ENCODE data around the gene SLC13A1.
A peak's percentile ranks its signal among the peaks of the same experiment; 100 is the strongest.

The SLC13A1 gene

GRCh38 chr7:123216825-123217224, 17.1 kb upstream of the SLC13A1 start:
- H3K4me3 ChIP-seq (ENCODE audit: low read length), result no peak overlapping the region
- no peaks in the 10 kb centered on the region for H3K4me1 ChIP-seq (ENCODE audit: control insufficient read depth, insufficient read depth, low read length)
- peaks cover 16% of the 10 kb centered on the region for H3K9me3 ChIP-seq (ENCODE audit: control insufficient read depth, low read length)
- no peaks in the 10 kb centered on the region for H3K27me3 ChIP-seq (replicated peaks; ENCODE audit: control insufficient read depth, insufficient read depth, low read length)
- H3K36me3 ChIP-seq (ENCODE audit: control insufficient read depth, insufficient read depth, low read length, severe bottlenecking), result no peaks in the 10 kb centered on the region
- DNase-seq (ENCODE audit: low read depth), result no peak
- no peak overlapping the region for H3K9ac ChIP-seq (ENCODE audit: low read length)

DNA sequence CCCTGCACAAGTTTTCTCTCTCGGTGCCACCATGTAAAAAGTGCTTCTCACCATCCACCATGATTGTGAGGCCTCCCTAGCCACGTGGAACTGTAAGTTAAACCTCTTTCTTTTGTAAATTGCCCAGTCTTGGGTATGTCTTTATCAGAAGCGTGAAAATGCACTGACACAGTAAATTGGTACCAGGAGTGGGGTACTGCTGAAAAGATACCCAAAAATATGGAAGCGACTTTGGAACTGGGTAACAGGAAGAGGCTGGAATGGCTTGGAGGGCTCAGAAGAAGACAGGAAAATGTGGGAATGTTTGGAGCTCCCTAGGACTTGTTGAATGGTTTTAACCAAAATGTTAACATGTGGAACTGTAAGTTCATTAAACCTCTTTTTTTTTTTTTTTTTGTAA, 15.6 kb upstream of the SLC13A1 start:
- H3K9ac ChIP-seq (ENCODE audit: low read length), result no peak overlapping the region
- no peak for DNase-seq (ENCODE audit: low read depth)
- H3K27me3 ChIP-seq (replicated peaks; ENCODE audit: control insufficient read depth, insufficient read depth, low read length), result no peaks in the 10 kb centered on the region
- no peak overlapping the region for H3K4me3 ChIP-seq (ENCODE audit: low read length)
- no peaks in the 10 kb centered on the region for H3K4me1 ChIP-seq (ENCODE audit: control insufficient read depth, insufficient read depth, low read length)
- peaks cover 16% of the 10 kb centered on the region for H3K9me3 ChIP-seq (ENCODE audit: control insufficient read depth, low read length)
- no peaks in the 10 kb centered on the region for H3K36me3 ChIP-seq (ENCODE audit: control insufficient read depth, insufficient read depth, low read length, severe bottlenecking)

GRCh38 chr7:123211545-123211944, 11.8 kb upstream of the SLC13A1 start:
- H3K27me3 ChIP-seq (replicated peaks; ENCODE audit: control insufficient read depth, insufficient read depth, low read length), result no peaks in the 10 kb centered on the region
- no peaks in the 10 kb centered on the region for H3K36me3 ChIP-seq (ENCODE audit: control insufficient read depth, insufficient read depth, low read length, severe bottlenecking)
- DNase-seq (ENCODE audit: low read depth), result no peak
- H3K4me3 ChIP-seq (ENCODE audit: low read length), result no peak overlapping the region
- H3K9me3 ChIP-seq (ENCODE audit: control insufficient read depth, low read length), result peaks cover 16% of the 10 kb centered on the region
- H3K4me1 ChIP-seq (ENCODE audit: control insufficient read depth, insufficient read depth, low read length), result no peaks in the 10 kb centered on the region
- no peak overlapping the region for H3K9ac ChIP-seq (ENCODE audit: low read length)

DNA sequence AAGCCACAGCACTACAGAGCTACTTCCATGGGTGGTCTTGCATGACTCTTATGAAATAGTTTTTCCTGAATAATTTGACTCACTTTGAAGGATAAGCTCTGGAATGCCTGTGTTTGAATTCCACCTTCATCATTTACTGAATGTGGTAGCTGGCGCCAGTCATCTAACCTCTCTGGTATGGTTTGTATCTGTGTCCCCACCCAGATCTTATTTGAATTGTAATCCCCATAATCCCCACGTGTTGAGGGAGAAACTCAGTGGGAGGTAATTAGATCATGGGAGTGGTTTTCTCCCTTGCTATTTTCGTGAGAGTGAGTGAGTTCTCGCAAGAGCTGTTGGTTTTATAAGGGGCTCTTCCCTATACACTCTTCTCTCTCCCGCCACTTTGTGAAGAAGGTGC, 11.2 kb upstream of the SLC13A1 start:
- DNase-seq (ENCODE audit: low read depth), result no peak
- Histone ChIP-seq H3K36me3 (ENCODE audit: control insufficient read depth, insufficient read depth, low read length, severe bottlenecking) (no peaks in the 10 kb centered on the region), H3K27me3 (replicated peaks; ENCODE audit: control insufficient read depth, insufficient read depth, low read length) (no peaks in the 10 kb centered on the region), H3K4me1 (ENCODE audit: control insufficient read depth, insufficient read depth, low read length) (no peaks in the 10 kb centered on the region), H3K9ac (ENCODE audit: low read length) (no peak overlapping the region), H3K4me3 (ENCODE audit: low read length) (no peak overlapping the region), H3K9me3 (ENCODE audit: control insufficient read depth, low read length) (peaks cover 15% of the 10 kb centered on the region)

DNA sequence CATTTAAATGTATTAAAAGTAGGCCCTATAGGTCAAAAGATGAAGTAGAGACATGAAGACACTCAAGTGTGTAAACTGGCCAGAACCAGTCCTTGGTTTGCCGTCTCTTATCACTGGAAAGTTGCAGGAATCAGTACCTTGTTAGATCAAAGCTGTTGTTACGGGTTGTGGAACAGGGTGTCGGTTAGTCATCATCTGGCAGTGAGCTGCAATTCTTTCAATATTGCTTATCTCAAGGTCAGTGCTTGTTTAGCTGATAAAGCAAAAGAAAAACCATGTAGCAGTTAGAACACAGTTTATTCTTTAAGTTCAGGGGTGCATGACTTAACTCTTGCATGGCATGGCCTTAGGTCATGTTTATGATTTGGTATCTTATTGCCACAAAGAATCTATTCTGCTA, 10.0 kb upstream of the SLC13A1 start:
- no peaks in the 10 kb centered on the region for H3K36me3 ChIP-seq (ENCODE audit: control insufficient read depth, insufficient read depth, low read length, severe bottlenecking)
- no peak overlapping the region for H3K4me3 ChIP-seq (ENCODE audit: low read length)
- no peak for DNase-seq (ENCODE audit: low read depth)
- no peak overlapping the region for H3K9ac ChIP-seq (ENCODE audit: low read length)
- no peaks in the 10 kb centered on the region for H3K27me3 ChIP-seq (replicated peaks; ENCODE audit: control insufficient read depth, insufficient read depth, low read length)
- H3K4me1 ChIP-seq (ENCODE audit: control insufficient read depth, insufficient read depth, low read length), result no peaks in the 10 kb centered on the region
- H3K9me3 ChIP-seq (ENCODE audit: control insufficient read depth, low read length), result peaks cover 3% of the 10 kb centered on the region

GRCh38 chr7:123208793-123209192, 9.0 kb upstream of the SLC13A1 start:
- no peaks in the 10 kb centered on the region for H3K9me3 ChIP-seq (ENCODE audit: control insufficient read depth, low read length)
- no peaks in the 10 kb centered on the region for H3K4me1 ChIP-seq (ENCODE audit: control insufficient read depth, insufficient read depth, low read length)
- no peaks in the 10 kb centered on the region for H3K27me3 ChIP-seq (replicated peaks; ENCODE audit: control insufficient read depth, insufficient read depth, low read length)
- no peaks in the 10 kb centered on the region for H3K36me3 ChIP-seq (ENCODE audit: control insufficient read depth, insufficient read depth, low read length, severe bottlenecking)
- peak; percentile 4 for DNase-seq (ENCODE audit: low read depth)
- no peak overlapping the region for H3K9ac ChIP-seq (ENCODE audit: low read length)
- no peak overlapping the region for H3K4me3 ChIP-seq (ENCODE audit: low read length)

- H3K4me1 ChIP-seq (ENCODE audit: control insufficient read depth, insufficient read depth, low read length), result no peaks in the 10 kb centered on the region
- DNase-seq (ENCODE audit: low read depth), result no peak
- no peak overlapping the region for H3K4me3 ChIP-seq (ENCODE audit: low read length)
- H3K36me3 ChIP-seq (ENCODE audit: control insufficient read depth, insufficient read depth, low read length, severe bottlenecking), result no peaks in the 10 kb centered on the region
- H3K27me3 ChIP-seq (replicated peaks; ENCODE audit: control insufficient read depth, insufficient read depth, low read length), result no peaks in the 10 kb centered on the region
- no peaks in the 10 kb centered on the region for H3K9me3 ChIP-seq (ENCODE audit: control insufficient read depth, low read length)
- H3K9ac ChIP-seq (ENCODE audit: low read length), result no peak overlapping the region
Measured at GRCh38 chr7:123204206-123204835, 4.6 kb upstream of the SLC13A1 start.

- Histone ChIP-seq H3K36me3 (ENCODE audit: control insufficient read depth, insufficient read depth, low read length, severe bottlenecking) (no peaks in the 10 kb centered on the region), H3K27me3 (replicated peaks; ENCODE audit: control insufficient read depth, insufficient read depth, low read length) (no peaks in the 10 kb centered on the region), H3K4me1 (ENCODE audit: control insufficient read depth, insufficient read depth, low read length) (no peaks in the 10 kb centered on the region), H3K9me3 (ENCODE audit: control insufficient read depth, low read length) (no peaks in the 10 kb centered on the region), H3K4me3 (ENCODE audit: low read length) (no peak overlapping the region), H3K9ac (ENCODE audit: low read length) (no peak overlapping the region)
- no peak for DNase-seq (ENCODE audit: low read depth)
Measured at GRCh38 chr7:123201901-123202300, 2.1 kb upstream of the SLC13A1 start.

DNA sequence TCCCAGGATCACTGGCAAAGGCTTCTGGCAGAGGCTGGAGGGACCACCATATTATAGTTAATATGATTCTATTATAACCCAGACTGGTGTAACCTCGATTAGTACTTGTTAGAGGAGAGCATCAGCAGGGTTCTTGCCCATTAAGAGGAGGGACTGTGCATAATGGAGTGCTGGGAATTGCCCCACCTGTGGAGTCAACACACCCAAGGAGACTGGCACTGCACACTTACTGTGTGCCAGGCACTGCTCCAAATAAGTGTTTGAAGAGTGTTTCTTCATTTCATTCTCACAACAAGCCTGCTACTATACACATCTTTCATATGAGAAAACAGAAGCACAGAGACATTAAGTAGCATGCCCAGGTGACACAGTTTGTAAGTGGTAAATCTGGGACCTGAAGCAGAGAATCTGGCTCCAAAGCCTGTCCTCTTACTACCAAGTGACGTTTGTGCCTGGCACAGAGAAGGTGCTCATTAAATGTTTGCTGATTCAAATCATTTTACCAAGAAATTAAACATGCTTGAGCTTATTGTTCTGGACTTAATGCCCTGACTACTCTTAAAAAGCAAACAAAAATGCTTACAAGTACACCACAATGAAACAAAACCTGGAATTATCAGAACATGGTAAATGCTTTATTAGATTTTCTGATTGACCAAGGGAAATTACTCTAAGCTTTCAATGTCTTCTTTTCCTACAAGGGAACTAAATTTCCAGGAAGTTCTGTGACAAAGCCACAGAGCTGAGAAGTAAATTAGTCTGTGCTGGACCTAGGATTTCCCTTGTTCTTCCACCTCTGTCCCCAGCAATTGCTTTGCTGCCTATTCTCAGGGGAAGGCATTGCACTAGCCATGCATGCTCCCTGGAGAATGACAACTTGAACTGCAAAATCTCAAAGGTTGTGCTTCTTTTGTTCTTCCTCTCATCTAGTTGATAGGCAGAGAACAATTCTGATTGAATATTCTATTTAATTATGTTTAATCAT, 809 bp downstream of the SLC13A1 start:
- no peak for DNase-seq (ENCODE audit: low read depth)
- H3K9me3 ChIP-seq (ENCODE audit: control insufficient read depth, low read length), result no peaks in the 10 kb centered on the region
- H3K36me3 ChIP-seq (ENCODE audit: control insufficient read depth, insufficient read depth, low read length, severe bottlenecking), result no peaks in the 10 kb centered on the region
- H3K27me3 ChIP-seq (replicated peaks; ENCODE audit: control insufficient read depth, insufficient read depth, low read length), result no peaks in the 10 kb centered on the region
- no peak overlapping the region for H3K9ac ChIP-seq (ENCODE audit: low read length)
- no peaks in the 10 kb centered on the region for H3K4me1 ChIP-seq (ENCODE audit: control insufficient read depth, insufficient read depth, low read length)
- H3K4me3 ChIP-seq (ENCODE audit: low read length), result no peak overlapping the region

GRCh38 chr7:123198111-123198510, 1.7 kb downstream of the SLC13A1 start:
- H3K9ac ChIP-seq (ENCODE audit: low read length), result no peak overlapping the region
- no peak overlapping the region for H3K4me3 ChIP-seq (ENCODE audit: low read length)
- H3K9me3 ChIP-seq (ENCODE audit: control insufficient read depth, low read length), result no peaks in the 10 kb centered on the region
- no peaks in the 10 kb centered on the region for H3K4me1 ChIP-seq (ENCODE audit: control insufficient read depth, insufficient read depth, low read length)
- DNase-seq (ENCODE audit: low read depth), result no peak
- H3K27me3 ChIP-seq (replicated peaks; ENCODE audit: control insufficient read depth, insufficient read depth, low read length), result no peaks in the 10 kb centered on the region
- no peaks in the 10 kb centered on the region for H3K36me3 ChIP-seq (ENCODE audit: control insufficient read depth, insufficient read depth, low read length, severe bottlenecking)

- no peak for DNase-seq (ENCODE audit: low read depth)
- Histone ChIP-seq H3K36me3 (ENCODE audit: control insufficient read depth, insufficient read depth, low read length, severe bottlenecking) (no peaks in the 10 kb centered on the region), H3K9me3 (ENCODE audit: control insufficient read depth, low read length) (no peaks in the 10 kb centered on the region)
Measured at GRCh38 chr7:123193235-123193634, 6.5 kb downstream of the SLC13A1 start.

More at GRCh38 chr7:123193235-123193634, 6.5 kb downstream of the SLC13A1 start:
- H3K9ac ChIP-seq (ENCODE audit: low read length), result no peak overlapping the region
- H3K27me3 ChIP-seq (replicated peaks; ENCODE audit: control insufficient read depth, insufficient read depth, low read length), result no peaks in the 10 kb centered on the region
- no peaks in the 10 kb centered on the region for H3K4me1 ChIP-seq (ENCODE audit: control insufficient read depth, insufficient read depth, low read length)
- H3K4me3 ChIP-seq (ENCODE audit: low read length), result no peak overlapping the region
